ENCODE results near the gene CLMP. TPM values are rescaled to one million over a fixed set of nuclear protein-coding genes. Genes with fewer than 3 reads are reported as not detected.

The CLMP gene
- total and polyA plus RNA-seq, 2 experiments from 2014 or later: 7.1 to 18.4 TPM

DNA sequence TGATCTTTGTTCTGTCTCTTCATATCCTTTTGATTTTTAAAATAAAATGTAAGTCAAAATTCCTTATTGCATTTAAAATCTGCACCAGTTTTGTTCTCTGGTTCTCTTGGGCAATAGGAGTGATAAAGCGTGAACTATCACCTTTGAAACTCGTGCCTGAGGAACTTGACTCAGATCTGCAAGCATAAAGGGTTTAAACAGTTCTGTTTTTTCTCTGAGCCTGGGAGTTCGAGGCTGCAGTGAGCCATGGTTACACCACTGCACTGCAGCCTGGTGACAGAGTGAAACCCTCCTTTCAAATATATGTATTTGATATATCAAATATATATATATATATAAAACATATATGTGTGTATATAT, 38.9 kb upstream of the CLMP start:
- Histone ChIP-seq H3K9me2 (ENCODE audit: insufficient read depth) (peaks cover 11% of the 10 kb centered on the region; the same call in 1 of the 2 replicates), H3K4me1 (ENCODE audit: insufficient read depth) (0 out of 2 replicates have a peak, but pooled peaks cover under 1% of the 10 kb centered on the region), H3K4me2 (no peak overlapping the region), H3F3A (replicated peaks; ENCODE audit: low read depth) (peaks cover 5% of the 10 kb centered on the region; the same call in 1 of the 2 replicates), H3K36me3 (ENCODE audit: insufficient read depth) (no peaks in the 10 kb centered on the region), H3K27ac (ENCODE audit: low read depth) (no peak overlapping the region), H4K20me1 (replicated peaks; ENCODE audit: insufficient read depth) (no peaks in the 10 kb centered on the region), H2AFZ (peak overlapping the region; percentile 24; the same call in 1 of the 2 replicates), H3K79me2 (replicated peaks; ENCODE audit: insufficient read depth) (no peaks in the 10 kb centered on the region), H3K27me3 (ENCODE audit: insufficient read depth) (no peaks in the 10 kb centered on the region), H3K4me3 (no peak overlapping the region)
- TF ChIP-seq NANOG (IDR thresholded peaks at IDR 0.05; ENCODE audit: borderline replicate concordance): no peak
- no peak for TF ChIP-seq ZNF331 (CRISPR knock-in tag; IDR thresholded peaks at IDR 0.05; ENCODE audit: low read depth)
- TF ChIP-seq EZH2 (IDR thresholded peaks at IDR 0.05; ENCODE audit: low read depth, unreplicated experiment): no peak
- TF ChIP-seq EZH2phosphoT487 (IDR thresholded peaks at IDR 0.05; ENCODE audit: unreplicated experiment): no peak
- TF ChIP-seq, protein P1, sequence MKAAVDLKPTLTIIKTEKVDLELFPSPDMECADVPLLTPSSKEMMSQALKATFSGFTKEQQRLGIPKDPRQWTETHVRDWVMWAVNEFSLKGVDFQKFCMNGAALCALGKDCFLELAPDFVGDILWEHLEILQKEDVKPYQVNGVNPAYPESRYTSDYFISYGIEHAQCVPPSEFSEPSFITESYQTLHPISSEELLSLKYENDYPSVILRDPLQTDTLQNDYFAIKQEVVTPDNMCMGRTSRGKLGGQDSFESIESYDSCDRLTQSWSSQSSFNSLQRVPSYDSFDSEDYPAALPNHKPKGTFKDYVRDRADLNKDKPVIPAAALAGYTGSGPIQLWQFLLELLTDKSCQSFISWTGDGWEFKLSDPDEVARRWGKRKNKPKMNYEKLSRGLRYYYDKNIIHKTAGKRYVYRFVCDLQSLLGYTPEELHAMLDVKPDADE (IDR thresholded peaks at IDR 0.05): no peak
- no peak for TF ChIP-seq JUNB (IDR thresholded peaks at IDR 0.05; ENCODE audit: unreplicated experiment)
- TF ChIP-seq CREB1 (CRISPR knock-in tag; IDR thresholded peaks at IDR 0.05; ENCODE audit: low read depth): no peak
- TF ChIP-seq STAT1 (IDR thresholded peaks at IDR 0.05; ENCODE audit: unreplicated experiment): no peak
- TF ChIP-seq, protein P2, sequence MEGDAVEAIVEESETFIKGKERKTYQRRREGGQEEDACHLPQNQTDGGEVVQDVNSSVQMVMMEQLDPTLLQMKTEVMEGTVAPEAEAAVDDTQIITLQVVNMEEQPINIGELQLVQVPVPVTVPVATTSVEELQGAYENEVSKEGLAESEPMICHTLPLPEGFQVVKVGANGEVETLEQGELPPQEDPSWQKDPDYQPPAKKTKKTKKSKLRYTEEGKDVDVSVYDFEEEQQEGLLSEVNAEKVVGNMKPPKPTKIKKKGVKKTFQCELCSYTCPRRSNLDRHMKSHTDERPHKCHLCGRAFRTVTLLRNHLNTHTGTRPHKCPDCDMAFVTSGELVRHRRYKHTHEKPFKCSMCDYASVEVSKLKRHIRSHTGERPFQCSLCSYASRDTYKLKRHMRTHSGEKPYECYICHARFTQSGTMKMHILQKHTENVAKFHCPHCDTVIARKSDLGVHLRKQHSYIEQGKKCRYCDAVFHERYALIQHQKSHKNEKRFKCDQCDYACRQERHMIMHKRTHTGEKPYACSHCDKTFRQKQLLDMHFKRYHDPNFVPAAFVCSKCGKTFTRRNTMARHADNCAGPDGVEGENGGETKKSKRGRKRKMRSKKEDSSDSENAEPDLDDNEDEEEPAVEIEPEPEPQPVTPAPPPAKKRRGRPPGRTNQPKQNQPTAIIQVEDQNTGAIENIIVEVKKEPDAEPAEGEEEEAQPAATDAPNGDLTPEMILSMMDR (conservative IDR thresholded peaks at IDR 0.05; ENCODE audit: low read depth in 2 of 2): no peak
- no peak for TF ChIP-seq ZNF114 (CRISPR knock-in tag; IDR thresholded peaks at IDR 0.05)
- TF ChIP-seq POLR2AphosphoS5 (IDR thresholded peaks at IDR 0.05; ENCODE audit: low read depth): no peak
- TF ChIP-seq, protein P3, sequence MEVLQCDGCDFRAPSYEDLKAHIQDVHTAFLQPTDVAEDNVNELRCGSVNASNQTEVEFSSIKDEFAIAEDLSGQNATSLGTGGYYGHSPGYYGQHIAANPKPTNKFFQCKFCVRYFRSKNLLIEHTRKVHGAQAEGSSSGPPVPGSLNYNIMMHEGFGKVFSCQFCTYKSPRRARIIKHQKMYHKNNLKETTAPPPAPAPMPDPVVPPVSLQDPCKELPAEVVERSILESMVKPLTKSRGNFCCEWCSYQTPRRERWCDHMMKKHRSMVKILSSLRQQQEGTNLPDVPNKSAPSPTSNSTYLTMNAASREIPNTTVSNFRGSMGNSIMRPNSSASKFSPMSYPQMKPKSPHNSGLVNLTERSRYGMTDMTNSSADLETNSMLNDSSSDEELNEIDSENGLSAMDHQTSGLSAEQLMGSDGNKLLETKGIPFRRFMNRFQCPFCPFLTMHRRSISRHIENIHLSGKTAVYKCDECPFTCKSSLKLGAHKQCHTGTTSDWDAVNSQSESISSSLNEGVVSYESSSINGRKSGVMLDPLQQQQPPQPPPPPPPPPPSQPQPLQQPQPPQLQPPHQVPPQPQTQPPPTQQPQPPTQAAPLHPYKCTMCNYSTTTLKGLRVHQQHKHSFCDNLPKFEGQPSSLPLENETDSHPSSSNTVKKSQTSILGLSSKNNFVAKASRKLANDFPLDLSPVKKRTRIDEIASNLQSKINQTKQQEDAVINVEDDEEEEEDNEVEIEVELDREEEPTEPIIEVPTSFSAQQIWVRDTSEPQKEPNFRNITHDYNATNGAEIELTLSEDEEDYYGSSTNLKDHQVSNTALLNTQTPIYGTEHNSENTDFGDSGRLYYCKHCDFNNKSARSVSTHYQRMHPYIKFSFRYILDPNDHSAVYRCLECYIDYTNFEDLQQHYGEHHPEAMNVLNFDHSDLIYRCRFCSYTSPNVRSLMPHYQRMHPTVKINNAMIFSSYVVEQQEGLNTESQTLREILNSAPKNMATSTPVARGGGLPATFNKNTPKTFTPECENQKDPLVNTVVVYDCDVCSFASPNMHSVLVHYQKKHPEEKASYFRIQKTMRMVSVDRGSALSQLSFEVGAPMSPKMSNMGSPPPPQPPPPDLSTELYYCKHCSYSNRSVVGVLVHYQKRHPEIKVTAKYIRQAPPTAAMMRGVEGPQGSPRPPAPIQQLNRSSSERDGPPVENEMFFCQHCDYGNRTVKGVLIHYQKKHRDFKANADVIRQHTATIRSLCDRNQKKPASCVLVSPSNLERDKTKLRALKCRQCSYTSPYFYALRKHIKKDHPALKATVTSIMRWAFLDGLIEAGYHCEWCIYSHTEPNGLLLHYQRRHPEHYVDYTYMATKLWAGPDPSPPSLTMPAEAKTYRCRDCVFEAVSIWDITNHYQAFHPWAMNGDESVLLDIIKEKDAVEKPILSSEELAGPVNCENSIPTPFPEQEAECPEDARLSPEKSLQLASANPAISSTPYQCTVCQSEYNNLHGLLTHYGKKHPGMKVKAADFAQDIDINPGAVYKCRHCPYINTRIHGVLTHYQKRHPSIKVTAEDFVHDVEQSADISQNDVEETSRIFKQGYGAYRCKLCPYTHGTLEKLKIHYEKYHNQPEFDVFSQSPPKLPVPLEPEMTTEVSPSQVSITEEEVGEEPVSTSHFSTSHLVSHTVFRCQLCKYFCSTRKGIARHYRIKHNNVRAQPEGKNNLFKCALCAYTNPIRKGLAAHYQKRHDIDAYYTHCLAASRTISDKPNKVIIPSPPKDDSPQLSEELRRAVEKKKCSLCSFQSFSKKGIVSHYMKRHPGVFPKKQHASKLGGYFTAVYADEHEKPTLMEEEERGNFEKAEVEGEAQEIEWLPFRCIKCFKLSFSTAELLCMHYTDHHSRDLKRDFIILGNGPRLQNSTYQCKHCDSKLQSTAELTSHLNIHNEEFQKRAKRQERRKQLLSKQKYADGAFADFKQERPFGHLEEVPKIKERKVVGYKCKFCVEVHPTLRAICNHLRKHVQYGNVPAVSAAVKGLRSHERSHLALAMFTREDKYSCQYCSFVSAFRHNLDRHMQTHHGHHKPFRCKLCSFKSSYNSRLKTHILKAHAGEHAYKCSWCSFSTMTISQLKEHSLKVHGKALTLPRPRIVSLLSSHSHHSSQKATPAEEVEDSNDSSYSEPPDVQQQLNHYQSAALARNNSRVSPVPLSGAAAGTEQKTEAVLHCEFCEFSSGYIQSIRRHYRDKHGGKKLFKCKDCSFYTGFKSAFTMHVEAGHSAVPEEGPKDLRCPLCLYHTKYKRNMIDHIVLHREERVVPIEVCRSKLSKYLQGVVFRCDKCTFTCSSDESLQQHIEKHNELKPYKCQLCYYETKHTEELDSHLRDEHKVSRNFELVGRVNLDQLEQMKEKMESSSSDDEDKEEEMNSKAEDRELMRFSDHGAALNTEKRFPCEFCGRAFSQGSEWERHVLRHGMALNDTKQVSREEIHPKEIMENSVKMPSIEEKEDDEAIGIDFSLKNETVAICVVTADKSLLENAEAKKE (CRISPR knock-in tag; IDR thresholded peaks at IDR 0.05): no peak
- TF ChIP-seq, protein P4, sequence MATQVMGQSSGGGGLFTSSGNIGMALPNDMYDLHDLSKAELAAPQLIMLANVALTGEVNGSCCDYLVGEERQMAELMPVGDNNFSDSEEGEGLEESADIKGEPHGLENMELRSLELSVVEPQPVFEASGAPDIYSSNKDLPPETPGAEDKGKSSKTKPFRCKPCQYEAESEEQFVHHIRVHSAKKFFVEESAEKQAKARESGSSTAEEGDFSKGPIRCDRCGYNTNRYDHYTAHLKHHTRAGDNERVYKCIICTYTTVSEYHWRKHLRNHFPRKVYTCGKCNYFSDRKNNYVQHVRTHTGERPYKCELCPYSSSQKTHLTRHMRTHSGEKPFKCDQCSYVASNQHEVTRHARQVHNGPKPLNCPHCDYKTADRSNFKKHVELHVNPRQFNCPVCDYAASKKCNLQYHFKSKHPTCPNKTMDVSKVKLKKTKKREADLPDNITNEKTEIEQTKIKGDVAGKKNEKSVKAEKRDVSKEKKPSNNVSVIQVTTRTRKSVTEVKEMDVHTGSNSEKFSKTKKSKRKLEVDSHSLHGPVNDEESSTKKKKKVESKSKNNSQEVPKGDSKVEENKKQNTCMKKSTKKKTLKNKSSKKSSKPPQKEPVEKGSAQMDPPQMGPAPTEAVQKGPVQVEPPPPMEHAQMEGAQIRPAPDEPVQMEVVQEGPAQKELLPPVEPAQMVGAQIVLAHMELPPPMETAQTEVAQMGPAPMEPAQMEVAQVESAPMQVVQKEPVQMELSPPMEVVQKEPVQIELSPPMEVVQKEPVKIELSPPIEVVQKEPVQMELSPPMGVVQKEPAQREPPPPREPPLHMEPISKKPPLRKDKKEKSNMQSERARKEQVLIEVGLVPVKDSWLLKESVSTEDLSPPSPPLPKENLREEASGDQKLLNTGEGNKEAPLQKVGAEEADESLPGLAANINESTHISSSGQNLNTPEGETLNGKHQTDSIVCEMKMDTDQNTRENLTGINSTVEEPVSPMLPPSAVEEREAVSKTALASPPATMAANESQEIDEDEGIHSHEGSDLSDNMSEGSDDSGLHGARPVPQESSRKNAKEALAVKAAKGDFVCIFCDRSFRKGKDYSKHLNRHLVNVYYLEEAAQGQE (IDR thresholded peaks at IDR 0.05; ENCODE audit: unreplicated experiment): no peak
- no peak for DNase-seq (ENCODE audit: low spot score)
- Mint-ChIP-seq H3K36me3 (ENCODE audit: low read depth) (no peaks in the 10 kb centered on the region), H3K9me3 (no peaks in the 10 kb centered on the region; the same call in 2 of the 3 replicates), H3K27ac (no peak overlapping the region), H3K4me1 (peaks cover 10% of the 10 kb centered on the region), H3K4me3 (no peak overlapping the region), H3K27me3 (ENCODE audit: insufficient read depth, low read depth, poor library complexity) (peaks cover 6% of the 10 kb centered on the region)
- no peak for ATAC-seq
